ENCODE measurements around the gene CDX1. TPM values are rescaled to one million over a fixed set of nuclear protein-coding genes. Genes with fewer than 3 reads are reported as not detected.

The CDX1 gene
- total RNA-seq, 2 donors from 2014 or later, result 299 to 498 TPM

- no peaks in the 10 kb centered on the region for H3K36me3 ChIP-seq
- no peak overlapping the region for H3K4me3 ChIP-seq
- H3K9ac ChIP-seq (ENCODE audit: low read depth in 2 of 2, low read length in 2 of 2), result peak overlapping the region in 1 of 2 donors; percentile 42
- TF ChIP-seq CTCF (IDR thresholded peaks at IDR 0.05), result no peak
- peak; percentile 38 for DNase-seq
- intact Hi-C loops (cut with DNase I), result no loop called here
- peaks cover 12% of the 10 kb centered on the region for H3K4me1 ChIP-seq
- no peaks in the 10 kb centered on the region for H3K9me3 ChIP-seq
- H3K27ac ChIP-seq, result no peak overlapping the region
- no peaks in the 10 kb centered on the region for H3K27me3 ChIP-seq
These were observed 6.6 kb downstream of the CDX1 start for GRCh38 chr5:150173161-150173560.

DNA sequence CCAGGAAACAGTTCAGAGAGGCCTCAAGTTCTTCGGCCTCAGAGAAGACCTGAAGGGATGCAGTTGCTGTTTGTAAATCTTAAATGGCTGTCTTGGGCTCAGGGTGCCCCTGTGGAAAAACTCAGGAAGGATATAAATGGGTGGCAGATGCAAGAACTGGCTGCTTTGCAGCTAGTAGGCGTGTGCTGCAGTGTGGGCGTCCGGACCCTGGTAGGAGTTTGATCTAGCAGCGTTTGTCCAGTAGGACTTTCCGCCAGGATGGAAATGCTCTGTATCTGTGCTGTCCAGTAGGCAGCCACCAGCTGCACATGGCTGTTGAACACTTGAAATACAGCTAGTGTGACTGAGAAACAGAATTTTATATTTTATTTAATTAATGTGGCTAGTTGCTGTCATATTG, 7.7 kb downstream of the CDX1 start:
- Histone ChIP-seq H3K9me3 (no peaks in the 10 kb centered on the region), H3K27me3 (no peaks in the 10 kb centered on the region), H3K4me3 (no peak overlapping the region), H3K27ac (peak overlapping the region; percentile 7), H3K9ac (ENCODE audit: low read depth in 2 of 2, low read length in 2 of 2) (peak overlapping the region in 1 of 2 donors; percentile 13), H3K4me1 (peaks cover 14% of the 10 kb centered on the region), H3K36me3 (no peaks in the 10 kb centered on the region)
- DNase-seq, result no peak
- TF ChIP-seq CTCF (IDR thresholded peaks at IDR 0.05), result no peak
- intact Hi-C loops (cut with DNase I), result no loop called here

- DNase-seq, result no peak
- H3K27me3 ChIP-seq, result no peaks in the 10 kb centered on the region
- H3K9me3 ChIP-seq, result no peaks in the 10 kb centered on the region
- intact Hi-C loops (cut with DNase I), result no loop called here
- H3K4me3 ChIP-seq, result no peak overlapping the region
- peak overlapping the region; percentile 9 for H3K27ac ChIP-seq
- H3K4me1 ChIP-seq, result peaks cover 22% of the 10 kb centered on the region
- H3K9ac ChIP-seq (ENCODE audit: low read depth in 2 of 2, low read length in 2 of 2), result peak overlapping the region in 1 of 2 donors; percentile 19
- no peak for TF ChIP-seq CTCF (IDR thresholded peaks at IDR 0.05)
- H3K36me3 ChIP-seq, result no peaks in the 10 kb centered on the region
These were observed 8.5 kb downstream of the CDX1 start for GRCh38 chr5:150175076-150175475.

GRCh38 chr5:150175536-150175935, 9.0 kb downstream of the CDX1 start:
- no peak for DNase-seq
- Histone ChIP-seq H3K4me1 (peaks cover 27% of the 10 kb centered on the region), H3K27ac (peak overlapping the region; percentile 9), H3K36me3 (no peaks in the 10 kb centered on the region), H3K4me3 (no peak overlapping the region), H3K27me3 (no peaks in the 10 kb centered on the region), H3K9me3 (no peaks in the 10 kb centered on the region), H3K9ac (ENCODE audit: low read depth in 2 of 2, low read length in 2 of 2) (peak overlapping the region in 1 of 2 donors; percentile 74)
- intact Hi-C loops (cut with DNase I), result no loop called here
- no peak for TF ChIP-seq CTCF (IDR thresholded peaks at IDR 0.05)

- intact Hi-C loops (cut with DNase I), result no loop called here
- H3K36me3 ChIP-seq, result no peaks in the 10 kb centered on the region
- H3K9ac ChIP-seq (ENCODE audit: low read depth in 2 of 2, low read length in 2 of 2), result peak overlapping the region in 1 of 2 donors; percentile 74
- no peak for TF ChIP-seq CTCF (IDR thresholded peaks at IDR 0.05)
- DNase-seq, result no peak
- no peaks in the 10 kb centered on the region for H3K27me3 ChIP-seq
- peak overlapping the region; percentile 91 for H3K27ac ChIP-seq
- no peaks in the 10 kb centered on the region for H3K9me3 ChIP-seq
- H3K4me1 ChIP-seq, result peaks cover 37% of the 10 kb centered on the region
- no peak overlapping the region for H3K4me3 ChIP-seq
These were observed 10.3 kb downstream of the CDX1 start for GRCh38 chr5:150176745-150177477.

Data from colonic mucosa (tissue), 4 donors.